ENCODE results near the gene EFNA4.
"Not testable (repeated sequence)": the region's sequence is repeated elsewhere in the genome, so short reads cannot be mapped to it uniquely, and the experiment has no call there.

Gene EFNA4

GRCh38 chr1:155091071-155092051, 27.8 kb downstream of the EFNA4 start:
- peak; percentile 71 to 81 for DNase-seq

- DNase-seq: no peak
Measured at GRCh38 chr1:155092131-155092530, 28.6 kb downstream of the EFNA4 start.

GRCh38 chr1:155092641-155093040, 29.1 kb downstream of the EFNA4 start:
- DNase-seq: no peak

- no peak for DNase-seq
Measured at GRCh38 chr1:155093911-155094621, 30.5 kb downstream of the EFNA4 start.

- DNase-seq: no peak
Measured at GRCh38 chr1:155094622-155094948, 31.0 kb downstream of the EFNA4 start.

DNA sequence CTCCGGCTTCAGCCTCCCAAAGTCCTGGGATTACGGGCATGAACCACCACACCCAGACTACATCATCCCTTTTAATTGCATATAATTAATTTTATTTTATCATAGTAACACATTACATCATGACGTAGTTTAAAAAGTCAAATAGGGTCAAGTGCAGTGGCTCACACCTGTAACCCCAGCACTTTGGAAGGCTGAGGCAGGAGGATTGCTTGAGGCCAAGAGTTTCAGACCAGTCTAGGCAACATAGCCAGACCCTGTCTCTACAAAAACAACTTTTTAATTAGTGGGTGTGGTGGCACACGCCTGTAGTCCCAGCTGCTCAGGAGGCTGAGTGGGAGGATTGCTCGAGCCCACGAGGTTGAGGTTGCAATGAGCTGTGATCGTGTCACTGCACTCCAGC, 35.8 kb downstream of the EFNA4 start:
- no peak for DNase-seq

- DNase-seq: no peak
Measured at GRCh38 chr1:155103325-155103724, 39.8 kb downstream of the EFNA4 start.

DNA sequence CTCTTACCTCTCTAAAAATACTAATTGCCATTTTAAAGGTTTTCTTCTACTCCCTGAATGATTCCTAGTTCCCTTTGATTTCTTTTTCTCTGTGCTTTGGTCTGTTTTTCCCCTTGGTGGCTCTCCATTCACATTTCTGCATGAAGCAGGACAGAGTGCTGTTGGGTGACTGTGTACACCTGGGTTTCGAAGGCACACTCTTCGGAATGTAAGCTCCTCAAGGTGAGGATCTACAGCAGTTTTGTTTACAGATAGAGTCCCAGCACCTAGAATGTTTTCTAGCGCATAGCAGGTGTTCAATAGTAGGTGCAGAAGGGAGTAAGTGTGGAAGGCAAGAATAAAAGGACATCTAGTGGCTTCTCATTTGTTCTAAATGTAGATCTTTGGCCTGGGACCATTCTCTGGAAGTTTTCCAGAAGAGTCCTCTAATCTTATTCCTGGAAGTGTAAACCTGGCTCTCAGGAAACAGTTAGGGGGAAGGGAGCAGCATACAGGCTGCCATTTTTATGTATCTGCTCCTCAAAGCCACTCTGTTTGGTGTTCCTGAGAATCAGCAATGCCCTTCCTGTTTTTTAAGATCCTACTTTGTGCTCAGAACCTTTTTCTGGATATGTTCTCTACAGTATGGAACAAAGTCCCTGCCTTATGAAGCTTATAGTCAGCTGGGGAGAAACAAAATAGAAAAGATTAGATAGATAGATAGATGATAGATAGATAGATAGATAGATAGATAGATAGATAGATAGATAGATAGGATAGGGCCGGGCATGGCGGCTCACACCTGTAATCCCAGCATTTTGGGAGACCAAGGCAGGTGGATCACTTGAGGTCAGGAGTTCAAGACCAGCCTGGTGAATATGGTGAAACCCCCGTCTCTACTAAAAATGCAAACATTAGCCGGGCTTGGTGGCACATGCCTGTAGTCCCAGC, 41.3 kb downstream of the EFNA4 start:
- no peak for DNase-seq

GRCh38 chr1:155105604-155106011, 42.1 kb downstream of the EFNA4 start:
- no peak for DNase-seq

GRCh38 chr1:155106862-155107261, 43.3 kb downstream of the EFNA4 start:
- DNase-seq: no peak

DNA sequence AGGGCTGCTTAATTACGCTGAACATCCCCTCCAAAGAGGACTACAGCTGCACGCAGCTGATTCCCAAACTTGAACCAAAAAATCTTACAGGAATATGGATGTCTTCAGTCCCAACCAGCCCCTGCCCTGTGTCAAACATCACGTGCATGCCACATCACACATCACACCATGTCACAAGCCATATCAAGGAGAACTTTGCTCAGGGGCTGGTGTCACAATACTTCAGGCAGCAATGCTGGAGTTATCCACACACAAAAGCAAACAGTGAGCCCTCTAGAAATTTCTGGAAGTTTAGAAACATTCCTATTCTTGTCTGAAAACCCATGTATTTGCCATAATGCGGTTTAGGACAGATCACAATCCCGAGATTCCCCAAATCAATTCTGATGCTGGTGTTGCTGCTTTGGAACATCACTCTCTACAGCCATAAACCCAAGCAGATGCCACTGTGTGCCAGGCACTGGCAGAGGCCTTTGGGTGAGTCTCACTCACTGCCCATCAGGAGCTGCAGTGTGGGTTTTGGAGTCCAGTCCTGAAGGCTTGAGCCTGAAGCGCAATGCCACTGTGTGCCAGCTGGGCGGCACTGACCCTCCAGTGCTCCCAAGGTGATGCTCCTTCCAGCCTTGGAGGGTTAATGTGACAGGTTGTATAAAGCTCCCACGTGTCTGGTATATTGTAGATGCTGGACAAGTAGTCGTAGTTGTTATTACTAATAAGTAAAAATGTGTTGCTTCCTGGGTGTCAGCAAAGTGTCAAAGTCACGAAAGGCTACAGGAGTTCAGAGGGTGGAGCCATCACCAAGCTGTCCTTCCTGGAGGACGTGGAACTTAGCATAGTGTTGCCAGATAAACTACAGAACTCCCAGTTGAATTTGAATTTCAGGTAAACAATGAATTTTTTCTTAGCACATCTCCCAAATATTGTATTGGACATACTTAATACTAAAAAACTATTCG, 44.0 kb downstream of the EFNA4 start:
- no peak for DNase-seq

DNA sequence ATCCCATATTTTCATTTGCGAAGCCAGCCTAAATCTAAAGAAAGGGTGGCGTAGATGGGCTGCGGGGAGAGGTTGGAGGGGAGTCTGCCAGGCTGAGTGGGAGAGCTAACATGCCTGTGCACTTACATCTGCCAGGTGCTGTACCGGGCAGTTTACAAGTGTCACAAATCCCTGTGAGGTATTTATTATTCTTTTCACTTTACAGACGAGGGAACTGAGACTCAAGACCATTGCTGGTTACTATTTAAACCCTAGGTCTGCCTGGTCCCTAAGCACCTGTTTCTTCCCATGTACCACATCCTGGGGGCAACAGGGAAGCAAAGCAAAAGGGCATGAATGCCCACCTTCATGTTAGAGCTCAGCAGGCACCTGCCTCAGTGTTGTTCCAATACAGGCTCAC, 44.8 kb downstream of the EFNA4 start:
- no peak for DNase-seq

DNA sequence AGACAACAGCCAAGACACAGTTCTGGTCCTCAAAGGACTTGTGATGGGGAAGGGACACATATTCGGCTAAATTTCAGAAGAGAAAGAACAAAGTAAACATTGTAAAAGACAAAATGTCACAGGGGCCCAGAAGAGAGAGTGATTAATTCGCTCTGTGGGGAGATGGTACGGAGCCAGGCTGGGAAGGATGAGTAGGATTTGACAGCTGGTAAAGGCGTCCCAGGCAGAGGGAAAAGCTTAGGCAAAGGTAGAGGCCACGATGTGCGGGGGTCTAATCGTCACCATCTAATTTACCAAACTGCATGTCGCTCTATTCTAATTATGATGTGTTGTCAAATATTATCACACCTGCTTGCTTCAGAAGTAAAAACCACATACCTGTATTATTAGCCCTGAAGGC, 46.8 kb downstream of the EFNA4 start:
- no peak for DNase-seq

- no peak for DNase-seq
Measured at GRCh38 chr1:155110826-155111225, 47.3 kb downstream of the EFNA4 start.

DNA sequence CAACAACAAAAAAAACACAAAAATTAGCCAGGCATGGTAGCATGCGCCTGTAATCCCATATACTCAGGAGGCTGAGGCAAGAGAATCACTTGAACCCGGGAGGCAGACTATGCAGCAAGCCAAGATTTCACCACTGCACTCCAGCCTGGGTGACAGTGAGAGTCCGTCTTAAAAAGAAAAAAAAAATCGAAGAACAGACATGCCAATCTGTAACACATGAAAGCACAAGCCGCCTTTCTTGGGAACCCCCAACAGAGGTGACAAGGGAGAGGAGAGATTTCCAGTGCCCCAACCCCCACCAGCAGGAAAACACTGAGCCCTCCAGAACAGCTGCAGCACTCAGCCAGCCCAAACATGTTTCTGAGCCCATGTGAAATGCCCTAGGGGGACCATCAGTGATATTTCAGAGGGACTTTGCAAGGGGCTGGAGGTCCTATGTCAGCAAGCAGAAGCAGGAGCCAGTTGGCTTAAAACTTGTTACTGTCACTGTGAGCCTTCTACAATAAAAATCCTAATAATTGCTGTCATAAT, 50.0 kb downstream of the EFNA4 start:
- DNase-seq: no peak

GRCh38 chr1:155116113-155116764, 52.7 kb downstream of the EFNA4 start:
- no peak for DNase-seq

DNA sequence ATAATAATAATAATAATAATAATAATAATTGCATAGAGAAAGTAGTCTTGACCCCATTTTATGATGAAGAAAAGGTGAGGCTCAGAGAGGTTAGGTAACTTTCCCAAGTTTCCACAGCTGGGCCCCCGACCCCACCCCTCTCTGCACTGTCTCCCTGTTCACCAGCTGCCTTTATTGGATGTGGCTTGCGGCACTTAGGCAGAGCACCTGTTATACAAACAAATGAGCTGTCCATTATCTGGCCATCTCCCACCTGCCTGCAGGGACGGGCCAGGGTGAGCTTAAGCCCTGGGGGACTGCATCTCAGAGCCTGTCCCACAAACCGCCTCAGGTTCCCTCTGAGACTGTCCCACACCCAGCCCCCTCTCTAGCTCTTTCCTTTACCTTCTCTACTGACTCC, 54.1 kb downstream of the EFNA4 start:
- DNase-seq: no peak

GRCh38 chr1:155118090-155118489, 54.5 kb downstream of the EFNA4 start:
- DNase-seq: not testable (repeated sequence)
